ENCODE results near the gene MBNL1. TPM values are rescaled to one million over a fixed set of nuclear protein-coding genes. Genes with fewer than 3 reads are reported as not detected.

Gene MBNL1
- total and polyA plus RNA-seq, 2 of the 13 experiments (the other 11 are each of a cell fraction or from before 2014, with no cell fraction given) = 27.1 to 55.4 TPM

DNA sequence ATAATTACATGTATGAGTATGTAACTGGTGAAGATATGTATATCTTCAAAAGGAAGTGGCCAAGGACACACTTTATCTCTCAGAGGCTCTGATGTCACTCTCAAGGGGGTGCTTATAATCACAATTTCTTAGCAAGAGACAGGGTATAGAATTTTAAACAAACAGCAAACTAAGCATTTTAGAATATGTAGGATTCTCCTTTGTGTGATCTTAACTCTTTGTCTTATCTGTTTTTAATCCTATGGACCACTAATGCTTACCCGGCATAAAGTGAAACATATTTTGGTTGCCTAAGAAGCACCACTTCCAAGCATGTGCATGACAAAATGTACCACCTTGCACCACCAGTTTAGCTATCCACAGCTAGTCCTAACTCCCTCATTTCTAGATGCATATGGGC, 8.2 kb upstream of the MBNL1 start (continued):
- TF ChIP-seq, protein P1, sequence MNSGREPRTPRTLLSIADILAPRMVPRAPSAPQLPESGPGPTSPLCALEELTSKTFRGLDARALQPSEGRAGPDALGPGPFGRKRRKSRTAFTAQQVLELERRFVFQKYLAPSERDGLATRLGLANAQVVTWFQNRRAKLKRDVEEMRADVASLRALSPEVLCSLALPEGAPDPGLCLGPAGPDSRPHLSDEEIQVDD (CRISPR knock-in tag; IDR thresholded peaks at IDR 0.05; ENCODE audit: borderline replicate concordance) = no peak
- TF ChIP-seq ZNF513 (CRISPR knock-in tag; conservative IDR thresholded peaks at IDR 0.05) = no peak
- TF ChIP-seq, protein P2, sequence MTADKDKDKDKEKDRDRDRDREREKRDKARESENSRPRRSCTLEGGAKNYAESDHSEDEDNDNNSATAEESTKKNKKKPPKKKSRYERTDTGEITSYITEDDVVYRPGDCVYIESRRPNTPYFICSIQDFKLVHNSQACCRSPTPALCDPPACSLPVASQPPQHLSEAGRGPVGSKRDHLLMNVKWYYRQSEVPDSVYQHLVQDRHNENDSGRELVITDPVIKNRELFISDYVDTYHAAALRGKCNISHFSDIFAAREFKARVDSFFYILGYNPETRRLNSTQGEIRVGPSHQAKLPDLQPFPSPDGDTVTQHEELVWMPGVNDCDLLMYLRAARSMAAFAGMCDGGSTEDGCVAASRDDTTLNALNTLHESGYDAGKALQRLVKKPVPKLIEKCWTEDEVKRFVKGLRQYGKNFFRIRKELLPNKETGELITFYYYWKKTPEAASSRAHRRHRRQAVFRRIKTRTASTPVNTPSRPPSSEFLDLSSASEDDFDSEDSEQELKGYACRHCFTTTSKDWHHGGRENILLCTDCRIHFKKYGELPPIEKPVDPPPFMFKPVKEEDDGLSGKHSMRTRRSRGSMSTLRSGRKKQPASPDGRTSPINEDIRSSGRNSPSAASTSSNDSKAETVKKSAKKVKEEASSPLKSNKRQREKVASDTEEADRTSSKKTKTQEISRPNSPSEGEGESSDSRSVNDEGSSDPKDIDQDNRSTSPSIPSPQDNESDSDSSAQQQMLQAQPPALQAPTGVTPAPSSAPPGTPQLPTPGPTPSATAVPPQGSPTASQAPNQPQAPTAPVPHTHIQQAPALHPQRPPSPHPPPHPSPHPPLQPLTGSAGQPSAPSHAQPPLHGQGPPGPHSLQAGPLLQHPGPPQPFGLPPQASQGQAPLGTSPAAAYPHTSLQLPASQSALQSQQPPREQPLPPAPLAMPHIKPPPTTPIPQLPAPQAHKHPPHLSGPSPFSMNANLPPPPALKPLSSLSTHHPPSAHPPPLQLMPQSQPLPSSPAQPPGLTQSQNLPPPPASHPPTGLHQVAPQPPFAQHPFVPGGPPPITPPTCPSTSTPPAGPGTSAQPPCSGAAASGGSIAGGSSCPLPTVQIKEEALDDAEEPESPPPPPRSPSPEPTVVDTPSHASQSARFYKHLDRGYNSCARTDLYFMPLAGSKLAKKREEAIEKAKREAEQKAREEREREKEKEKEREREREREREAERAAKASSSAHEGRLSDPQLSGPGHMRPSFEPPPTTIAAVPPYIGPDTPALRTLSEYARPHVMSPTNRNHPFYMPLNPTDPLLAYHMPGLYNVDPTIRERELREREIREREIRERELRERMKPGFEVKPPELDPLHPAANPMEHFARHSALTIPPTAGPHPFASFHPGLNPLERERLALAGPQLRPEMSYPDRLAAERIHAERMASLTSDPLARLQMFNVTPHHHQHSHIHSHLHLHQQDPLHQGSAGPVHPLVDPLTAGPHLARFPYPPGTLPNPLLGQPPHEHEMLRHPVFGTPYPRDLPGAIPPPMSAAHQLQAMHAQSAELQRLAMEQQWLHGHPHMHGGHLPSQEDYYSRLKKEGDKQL (CRISPR knock-in tag; IDR thresholded peaks at IDR 0.05; ENCODE audit: low read depth) = no peak
- TF ChIP-seq MLLT10 (CRISPR knock-in tag; IDR thresholded peaks at IDR 0.05) = no peak
- peak; percentile 34; the same call in 1 of the 2 replicates for TF ChIP-seq MAFF (IDR thresholded peaks at IDR 0.05; ENCODE audit: low read depth, low read length)
- no peak for TF ChIP-seq ZNF441 (CRISPR knock-in tag; IDR thresholded peaks at IDR 0.05; ENCODE audit: borderline replicate concordance)
- TF ChIP-seq DNMT3B (CRISPR knock-in tag; conservative IDR thresholded peaks at IDR 0.05) = no peak
